Measurements from ENCODE around the gene NDE1. TPM values are rescaled to one million over a fixed set of nuclear protein-coding genes. Genes with fewer than 3 reads are reported as not detected.

The NDE1 gene
- total and polyA plus RNA-seq, 9 of the 15 experiments (the other 6 are each of a cell fraction or from before 2014, with no cell fraction given) = 3.1 to 59.9 (median 30.0) TPM

GRCh38 chr16:15735610-15736009 is 85.6 kb downstream of the NDE1 start:
- FAIRE-seq = no peak
- no peak for ATAC-seq
- ChIA-PET POLR2A (no interaction called here), CTCF (ENCODE audit: low intra/inter-chr PET ratio) (no interaction called here)
- H2AFZ ChIP-seq (ENCODE audit: low read depth, low read length) = no peak overlapping the region
- 15% methylated on average over 3 of the region's 3 CpGs for WGBS (ENCODE audit: insufficient coverage, low coverage, missing lambda C conversion rate)
- no peak overlapping the region for H3K4me2 ChIP-seq (ENCODE audit: insufficient read depth, low read length)
- peaks cover 0 to 3% of the 10 kb centered on the region in 2 experiments; a peak in 1 of 5 replicates for H3K4me1 ChIP-seq (replicated peaks in 1 of 2; ENCODE audit: control insufficient read depth in 2 of 2, insufficient read depth in 2 of 2, low read length in 2 of 2)
- H3K27me3 ChIP-seq (ENCODE audit: control insufficient read depth in 2 of 2, insufficient read depth in 2 of 2, low read length in 2 of 2) = peaks cover 12 to 34% of the 10 kb centered on the region in 2 experiments; a peak in 3 of 5 replicates
- no peak overlapping the region for H3K4me3 ChIP-seq
- no peak overlapping the region for H3K27ac ChIP-seq (ENCODE audit: extremely low read depth, low read depth, low read length)
- DNase-seq (ENCODE audit: extremely low read depth in 1 of 4, low spot score in 3 of 4) = no peak
- H3K9me3 ChIP-seq (replicated peaks; ENCODE audit: control insufficient read depth, insufficient read depth, low read depth, low read length) = peaks cover 1% of the 10 kb centered on the region; the same call in 1 of the 2 replicates
- in situ Hi-C loops (cut with MboI) = no loop called here
- TF ChIP-seq NONO (IDR thresholded peaks at IDR 0.05; ENCODE audit: low read depth in 2 of 2, low read length in 1 of 2) (no peak), SIN3B (IDR thresholded peaks at IDR 0.05; ENCODE audit: low read depth) (no peak), HOXB6 (CRISPR knock-in tag; IDR thresholded peaks at IDR 0.05; ENCODE audit: borderline replicate concordance) (no peak), BRD9 (IDR thresholded peaks at IDR 0.05; ENCODE audit: low read depth, partially characterized antibody) (no peak), SMAD3 (CRISPR knock-in tag; conservative IDR thresholded peaks at IDR 0.05) (no peak), TSHZ1 (CRISPR knock-in tag; IDR thresholded peaks at IDR 0.05) (no peak), HSF4 (CRISPR knock-in tag; IDR thresholded peaks at IDR 0.05; ENCODE audit: borderline replicate concordance) (no peak), FOXP1 (CRISPR knock-in tag; IDR thresholded peaks at IDR 0.05) (no peak), ZBED1 (IDR thresholded peaks at IDR 0.05) (no peak), RBM14 (IDR thresholded peaks at IDR 0.05; ENCODE audit: borderline replicate concordance, insufficient read depth, low read depth, low read length) (no peak), CHCHD3 (CRISPR knock-in tag; IDR thresholded peaks at IDR 0.05) (no peak)
- H3K9me1 ChIP-seq (ENCODE audit: control insufficient read depth, insufficient read depth, low read length) = no peaks in the 10 kb centered on the region
- H3K9ac ChIP-seq (ENCODE audit: insufficient read depth in 1 of 2, low read depth in 2 of 2, low read length in 2 of 2) = no peak overlapping the region
- no peaks in the 10 kb centered on the region for H3K79me2 ChIP-seq (ENCODE audit: control insufficient read depth, insufficient read depth, low read length)
- intact Hi-C loops (cut with micrococcal nuclease) = no loop called here
- no peaks in the 10 kb centered on the region for H3K36me3 ChIP-seq (ENCODE audit: control insufficient read depth, insufficient read depth, low read length)
- no TSS peak for BruUV-seq (replicated peaks)
- H4K20me1 ChIP-seq (replicated peaks; ENCODE audit: control insufficient read depth, insufficient read depth, low read length) = no peaks in the 10 kb centered on the region; the same call in 1 of the 2 replicates
